ENCODE measurements around the gene MRPL46. TPM values are rescaled to one million over a fixed set of nuclear protein-coding genes. Genes with fewer than 3 reads are reported as not detected.
"Not testable (repeated sequence)": the region's sequence is repeated elsewhere in the genome, so short reads cannot be mapped to it uniquely, and the experiment has no call there.

Gene MRPL46
- total RNA-seq, 1 donor from 2014 or later, result 21.2 TPM

DNA sequence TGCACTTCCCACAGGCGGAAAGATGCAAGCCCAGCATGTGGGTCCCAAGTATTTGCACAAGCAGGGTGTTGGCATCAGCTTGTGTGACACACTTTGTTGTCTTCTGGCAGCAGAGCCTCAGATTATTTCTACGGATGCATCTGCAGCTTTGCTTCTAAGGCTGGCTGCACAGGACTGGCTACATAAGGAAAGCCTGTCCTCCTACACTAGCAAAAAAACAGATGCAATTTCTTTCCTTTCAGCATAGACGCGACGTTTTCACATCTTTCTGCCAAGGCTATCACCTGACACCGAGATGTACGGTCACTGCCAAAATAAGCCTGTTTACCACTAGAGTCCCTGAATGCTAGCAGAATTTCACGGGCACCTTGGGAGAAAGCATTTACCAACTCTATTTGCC lies 13.8 kb upstream of the MRPL46 start:
- Mint-ChIP-seq H3K27me3 (ENCODE audit: unreplicated experiment) (peaks cover 6% of the 10 kb centered on the region), H3K4me1 (ENCODE audit: unreplicated experiment) (peaks cover 10% of the 10 kb centered on the region), H3K27ac (ENCODE audit: unreplicated experiment) (no peak overlapping the region), H3K9me3 (ENCODE audit: unreplicated experiment) (no peaks in the 10 kb centered on the region), H3K36me3 (ENCODE audit: low read depth, unreplicated experiment) (peaks cover 9% of the 10 kb centered on the region), H3K4me3 (ENCODE audit: unreplicated experiment) (no peak overlapping the region)
- DNase-seq (ENCODE audit: low spot score), result no peak
- TF ChIP-seq, protein P1, sequence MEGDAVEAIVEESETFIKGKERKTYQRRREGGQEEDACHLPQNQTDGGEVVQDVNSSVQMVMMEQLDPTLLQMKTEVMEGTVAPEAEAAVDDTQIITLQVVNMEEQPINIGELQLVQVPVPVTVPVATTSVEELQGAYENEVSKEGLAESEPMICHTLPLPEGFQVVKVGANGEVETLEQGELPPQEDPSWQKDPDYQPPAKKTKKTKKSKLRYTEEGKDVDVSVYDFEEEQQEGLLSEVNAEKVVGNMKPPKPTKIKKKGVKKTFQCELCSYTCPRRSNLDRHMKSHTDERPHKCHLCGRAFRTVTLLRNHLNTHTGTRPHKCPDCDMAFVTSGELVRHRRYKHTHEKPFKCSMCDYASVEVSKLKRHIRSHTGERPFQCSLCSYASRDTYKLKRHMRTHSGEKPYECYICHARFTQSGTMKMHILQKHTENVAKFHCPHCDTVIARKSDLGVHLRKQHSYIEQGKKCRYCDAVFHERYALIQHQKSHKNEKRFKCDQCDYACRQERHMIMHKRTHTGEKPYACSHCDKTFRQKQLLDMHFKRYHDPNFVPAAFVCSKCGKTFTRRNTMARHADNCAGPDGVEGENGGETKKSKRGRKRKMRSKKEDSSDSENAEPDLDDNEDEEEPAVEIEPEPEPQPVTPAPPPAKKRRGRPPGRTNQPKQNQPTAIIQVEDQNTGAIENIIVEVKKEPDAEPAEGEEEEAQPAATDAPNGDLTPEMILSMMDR (IDR thresholded peaks at IDR 0.05; ENCODE audit: unreplicated experiment), result no peak

DNA sequence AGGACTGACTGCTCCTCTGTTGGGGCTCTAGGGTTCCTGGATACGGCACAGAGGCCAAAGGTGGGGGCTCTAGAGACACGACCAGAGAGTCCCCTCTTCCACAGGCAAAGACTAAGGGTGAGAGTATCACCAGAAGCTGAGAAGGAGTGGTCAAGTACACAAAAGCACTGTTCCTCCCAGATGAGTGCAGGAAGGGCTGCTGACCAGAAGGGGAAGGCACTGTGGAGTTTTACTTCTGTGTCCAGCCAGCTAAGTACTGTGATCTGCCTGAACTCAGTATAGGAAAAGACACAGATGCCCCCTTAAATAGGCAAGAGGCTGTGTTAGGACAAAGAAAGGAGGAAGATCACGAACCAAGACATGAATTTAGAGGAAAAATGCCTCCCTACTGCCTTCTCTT lies 12.0 kb upstream of the MRPL46 start:
- Mint-ChIP-seq H3K27ac (ENCODE audit: unreplicated experiment) (no peak overlapping the region), H3K27me3 (ENCODE audit: unreplicated experiment) (peaks cover 8% of the 10 kb centered on the region), H3K4me1 (ENCODE audit: unreplicated experiment) (peaks cover 10% of the 10 kb centered on the region), H3K9me3 (ENCODE audit: unreplicated experiment) (no peaks in the 10 kb centered on the region), H3K36me3 (ENCODE audit: low read depth, unreplicated experiment) (peaks cover 13% of the 10 kb centered on the region), H3K4me3 (ENCODE audit: unreplicated experiment) (no peak overlapping the region)
- TF ChIP-seq, protein P1 (IDR thresholded peaks at IDR 0.05; ENCODE audit: unreplicated experiment), result no peak
- DNase-seq (ENCODE audit: low spot score), result no peak

DNA sequence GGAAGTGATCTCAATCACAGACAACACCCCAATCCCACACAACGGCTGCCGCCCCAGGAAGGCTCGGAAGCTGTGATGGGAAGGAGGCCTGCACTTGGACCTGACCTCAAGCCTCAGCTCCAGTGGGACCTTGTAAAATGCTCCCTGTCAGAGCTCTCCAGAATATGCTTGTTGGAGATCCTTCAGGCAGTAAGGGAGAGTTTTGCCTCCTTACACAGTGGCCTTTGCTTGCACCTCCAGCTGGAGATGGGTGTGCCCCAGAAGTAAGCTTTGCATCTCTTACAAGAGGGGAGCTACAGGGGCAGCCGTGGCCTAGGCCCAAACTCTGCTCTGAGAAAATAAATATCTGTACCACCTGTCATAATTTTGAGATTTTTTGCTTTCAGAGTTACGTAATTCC lies 10.7 kb upstream of the MRPL46 start:
- no peak overlapping the region for H3K4me3 Mint-ChIP-seq (ENCODE audit: unreplicated experiment)
- DNase-seq (ENCODE audit: low spot score), result no peak
- peaks cover 13% of the 10 kb centered on the region for H3K36me3 Mint-ChIP-seq (ENCODE audit: low read depth, unreplicated experiment)
- no peaks in the 10 kb centered on the region for H3K9me3 Mint-ChIP-seq (ENCODE audit: unreplicated experiment)
- no peak overlapping the region for H3K27ac Mint-ChIP-seq (ENCODE audit: unreplicated experiment)
- TF ChIP-seq, protein P1 (IDR thresholded peaks at IDR 0.05; ENCODE audit: unreplicated experiment), result no peak
- peaks cover 8% of the 10 kb centered on the region for H3K27me3 Mint-ChIP-seq (ENCODE audit: unreplicated experiment)
- peaks cover 10% of the 10 kb centered on the region for H3K4me1 Mint-ChIP-seq (ENCODE audit: unreplicated experiment)

DNA sequence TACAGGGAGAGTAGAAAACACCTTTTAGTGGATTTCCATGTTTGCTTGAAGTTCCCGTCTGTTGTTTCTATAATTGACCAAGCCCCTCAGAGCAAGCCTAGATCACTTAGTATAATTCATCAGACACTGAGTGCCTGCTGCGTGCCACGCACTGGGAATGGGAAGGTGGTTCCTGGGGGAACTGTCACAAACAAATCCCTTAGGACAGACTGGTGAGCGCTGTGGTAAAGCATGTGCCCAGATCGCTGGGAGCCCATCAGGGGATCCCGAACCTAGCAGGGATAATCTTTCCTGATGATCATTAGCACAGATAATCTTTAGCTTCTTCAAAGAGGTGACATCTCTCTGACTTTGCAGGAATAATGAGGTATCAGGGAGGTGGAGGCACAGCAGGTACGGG lies 9.9 kb upstream of the MRPL46 start:
- H3K9me3 Mint-ChIP-seq (ENCODE audit: unreplicated experiment), result no peaks in the 10 kb centered on the region
- H3K27ac Mint-ChIP-seq (ENCODE audit: unreplicated experiment), result no peak overlapping the region
- no peak for DNase-seq (ENCODE audit: low spot score)
- H3K27me3 Mint-ChIP-seq (ENCODE audit: unreplicated experiment), result peaks cover 8% of the 10 kb centered on the region
- TF ChIP-seq, protein P1 (IDR thresholded peaks at IDR 0.05; ENCODE audit: unreplicated experiment), result no peak
- H3K4me3 Mint-ChIP-seq (ENCODE audit: unreplicated experiment), result no peak overlapping the region
- peaks cover 15% of the 10 kb centered on the region for H3K36me3 Mint-ChIP-seq (ENCODE audit: low read depth, unreplicated experiment)
- peaks cover 6% of the 10 kb centered on the region for H3K4me1 Mint-ChIP-seq (ENCODE audit: unreplicated experiment)

DNA sequence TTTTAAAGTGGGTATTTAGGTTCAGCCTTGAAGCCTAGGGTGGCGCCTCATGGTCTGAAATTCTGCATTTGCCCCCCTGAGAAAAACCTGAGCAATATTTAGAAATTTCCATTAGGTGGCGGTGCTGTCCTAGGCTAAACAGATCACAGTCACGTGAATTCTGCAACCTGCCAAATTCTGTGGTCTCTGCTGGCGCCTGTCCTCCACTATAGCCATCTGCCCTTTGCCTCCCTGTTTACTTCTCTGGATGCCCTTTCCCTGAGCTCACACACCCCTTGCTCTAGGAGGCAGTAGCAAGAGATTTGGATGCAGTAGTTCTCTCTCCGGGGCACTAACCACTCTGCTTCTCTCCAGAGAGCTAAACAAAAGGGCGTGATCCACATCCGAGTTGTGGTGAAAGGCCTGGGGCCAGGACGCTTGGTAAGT lies 9.5 kb upstream of the MRPL46 start:
- H3K4me3 Mint-ChIP-seq (ENCODE audit: unreplicated experiment), result no peak overlapping the region
- H3K27me3 Mint-ChIP-seq (ENCODE audit: unreplicated experiment), result peaks cover 8% of the 10 kb centered on the region
- H3K27ac Mint-ChIP-seq (ENCODE audit: unreplicated experiment), result no peak overlapping the region
- TF ChIP-seq, protein P1 (IDR thresholded peaks at IDR 0.05; ENCODE audit: unreplicated experiment), result peak; percentile 62
- H3K4me1 Mint-ChIP-seq (ENCODE audit: unreplicated experiment), result peaks cover 4% of the 10 kb centered on the region
- DNase-seq (ENCODE audit: low spot score), result peak; percentile 32
- no peaks in the 10 kb centered on the region for H3K9me3 Mint-ChIP-seq (ENCODE audit: unreplicated experiment)
- H3K36me3 Mint-ChIP-seq (ENCODE audit: low read depth, unreplicated experiment), result peaks cover 16% of the 10 kb centered on the region

DNA sequence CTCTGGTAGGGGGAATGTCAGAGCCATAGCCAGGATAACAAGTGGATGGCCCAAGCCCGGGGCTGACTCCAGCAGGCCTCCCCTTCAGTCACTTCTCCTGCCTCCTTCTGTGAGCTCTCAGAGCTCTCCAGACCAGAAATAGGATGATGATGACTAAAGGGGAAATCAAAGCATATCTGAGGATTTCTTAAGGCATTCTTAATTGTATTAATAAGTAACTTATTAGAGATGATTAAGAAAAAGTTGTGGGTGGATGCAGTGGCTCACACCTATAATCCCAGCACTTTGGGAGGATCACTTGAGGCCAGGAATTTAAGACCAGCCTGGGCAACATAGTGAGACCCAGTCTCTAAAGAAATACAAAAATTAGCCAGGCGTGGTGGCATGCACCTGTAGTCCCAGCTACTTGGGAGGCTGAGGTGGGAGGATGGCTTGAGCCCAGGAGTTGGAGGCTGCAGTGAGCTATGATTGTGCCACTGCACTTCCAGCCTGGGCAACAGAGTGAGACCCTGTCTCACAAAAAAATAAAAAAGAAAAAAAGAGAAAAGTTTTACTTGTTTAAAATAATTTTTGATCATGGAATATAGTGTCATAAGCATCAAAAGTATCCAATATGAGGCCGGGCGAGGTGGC lies 6.6 kb upstream of the MRPL46 start:
- not testable (repeated sequence) for H3K27ac Mint-ChIP-seq (ENCODE audit: unreplicated experiment); H3K36me3 Mint-ChIP-seq (ENCODE audit: low read depth, unreplicated experiment); H3K4me1 Mint-ChIP-seq (ENCODE audit: unreplicated experiment); H3K27me3 Mint-ChIP-seq (ENCODE audit: unreplicated experiment); H3K4me3 Mint-ChIP-seq (ENCODE audit: unreplicated experiment); DNase-seq (ENCODE audit: low spot score); H3K9me3 Mint-ChIP-seq (ENCODE audit: unreplicated experiment)

Measured in endothelial cell (in vitro differentiated cells).